NOMO-1 (cell line): Measurements from ENCODE around the gene DOP1A.
A peak's percentile ranks its signal among the peaks of the same experiment; 100 is the strongest.

Experiments
- DNase-seq, 2 experiments: peaks; one replicate each; lab custom pipeline; 2025; ENCODE audit not compliant: unreplicated experiment in 2 of 2; lab: John Stamatoyannopoulos, UW

The DOP1A gene

GRCh38 chr6:83071023-83071422, 3.6 kb downstream of the DOP1A start:
- DNase-seq, result peak; percentile 43 to 83

- DNase-seq, result no peak
Measured at GRCh38 chr6:83071707-83072106, 4.2 kb downstream of the DOP1A start.

DNA sequence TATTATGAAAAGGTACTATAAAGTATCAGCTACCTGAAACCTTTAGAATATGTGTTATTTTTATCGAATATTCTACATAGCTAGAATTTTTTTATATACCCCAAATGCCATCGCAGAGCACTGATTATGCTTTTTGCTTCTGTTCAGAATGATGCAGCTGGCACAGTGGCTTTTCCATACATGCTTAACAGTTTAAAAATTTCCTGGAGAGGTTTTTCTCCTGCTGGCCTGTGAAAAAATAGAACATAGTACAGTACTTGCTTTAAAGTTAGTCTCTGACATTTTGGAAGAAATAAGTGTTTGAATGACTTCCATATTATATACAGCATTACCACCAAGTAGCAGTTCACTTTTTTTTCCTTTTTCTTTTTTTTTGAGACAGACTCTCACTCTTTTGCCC, 5.3 kb downstream of the DOP1A start:
- no peak for DNase-seq

DNA sequence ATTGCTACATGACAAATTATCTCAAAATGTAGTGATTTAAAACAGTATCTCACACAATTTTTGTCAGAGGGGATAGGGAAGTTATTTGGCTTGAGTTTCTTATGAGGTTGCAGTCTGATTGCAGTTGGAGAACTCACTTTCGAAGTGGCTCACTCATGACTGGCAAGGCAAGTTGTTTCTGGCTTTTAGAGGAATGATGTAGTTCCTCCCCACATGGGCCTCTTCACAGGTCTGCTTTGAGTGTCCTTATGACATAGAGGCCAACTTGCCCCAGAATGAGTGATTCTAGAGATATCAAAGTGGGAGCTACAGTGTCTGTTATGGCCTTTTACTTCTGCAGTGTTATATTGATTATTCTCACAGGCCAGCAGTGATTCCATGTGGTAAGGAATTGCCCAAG, 6.1 kb downstream of the DOP1A start:
- DNase-seq, result peak; percentile 22 to 27

DNA sequence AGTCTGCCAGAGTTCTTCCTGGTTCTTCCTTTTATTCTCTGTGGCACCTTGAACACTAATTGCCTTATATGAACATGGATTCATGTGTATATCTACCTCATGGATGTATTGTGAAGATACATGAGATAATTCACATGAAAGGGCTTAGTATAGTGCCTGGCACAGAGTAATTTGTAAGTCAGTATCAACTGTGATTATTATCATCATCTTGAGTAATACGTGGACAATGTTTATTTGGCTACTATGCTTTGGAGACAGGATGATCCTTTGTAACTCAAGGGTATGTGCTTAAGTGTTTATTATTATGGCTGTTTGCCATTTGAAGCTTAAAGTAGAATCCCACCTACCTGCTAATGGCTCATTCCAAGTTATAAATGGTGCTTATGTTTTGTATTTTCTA, 16.0 kb downstream of the DOP1A start:
- DNase-seq, result no peak

DNA sequence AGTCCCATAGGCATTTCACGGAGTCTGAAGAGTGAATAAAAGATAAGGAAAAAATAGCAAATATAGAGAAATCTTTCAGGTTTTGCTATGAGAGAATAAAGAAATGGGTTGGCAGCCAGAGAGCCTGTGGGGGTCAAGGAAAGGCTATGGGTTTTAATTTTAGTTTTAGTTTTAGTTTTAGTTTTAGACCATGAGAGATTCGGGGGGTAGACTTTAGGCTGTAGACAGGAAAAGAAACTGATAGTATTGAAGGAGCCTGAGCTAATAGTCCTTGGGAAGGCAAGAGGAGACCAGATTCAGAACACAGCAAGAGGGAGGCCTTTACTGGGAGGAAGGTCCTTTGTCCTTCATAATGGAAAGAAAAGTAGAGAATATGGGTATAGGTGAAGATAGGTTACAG, 19.3 kb downstream of the DOP1A start:
- no peak for DNase-seq

DNA sequence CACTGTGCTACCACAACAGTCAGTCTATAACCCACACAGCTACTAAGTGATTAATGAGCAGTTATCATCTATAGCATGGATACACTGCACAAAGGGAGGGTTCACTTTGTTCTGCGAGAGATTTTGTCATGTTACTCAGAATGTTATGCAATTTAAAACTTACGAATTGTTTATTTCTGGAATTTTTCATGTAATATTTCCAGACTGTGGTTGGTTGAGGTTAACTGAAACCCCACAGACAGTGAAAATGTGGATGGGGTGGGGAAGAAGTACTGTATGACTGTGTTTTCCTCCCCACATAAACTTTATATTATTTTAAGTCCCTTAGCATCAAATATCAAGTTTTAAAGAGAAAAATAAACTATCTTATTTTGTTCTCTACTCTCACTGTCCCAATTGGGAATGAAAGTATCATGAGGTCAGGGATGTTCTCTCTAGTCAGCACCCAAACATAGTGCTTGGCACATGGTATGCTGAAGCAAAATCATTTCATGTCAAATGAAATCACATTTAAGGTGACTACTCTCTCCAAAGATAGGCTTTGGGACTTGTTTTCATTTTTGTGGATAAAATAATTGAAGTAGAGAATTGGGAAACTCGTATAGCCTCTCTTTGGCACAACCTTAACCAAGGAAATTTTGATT, 25.4 kb downstream of the DOP1A start:
- peak; percentile 18 to 34 for DNase-seq

DNA sequence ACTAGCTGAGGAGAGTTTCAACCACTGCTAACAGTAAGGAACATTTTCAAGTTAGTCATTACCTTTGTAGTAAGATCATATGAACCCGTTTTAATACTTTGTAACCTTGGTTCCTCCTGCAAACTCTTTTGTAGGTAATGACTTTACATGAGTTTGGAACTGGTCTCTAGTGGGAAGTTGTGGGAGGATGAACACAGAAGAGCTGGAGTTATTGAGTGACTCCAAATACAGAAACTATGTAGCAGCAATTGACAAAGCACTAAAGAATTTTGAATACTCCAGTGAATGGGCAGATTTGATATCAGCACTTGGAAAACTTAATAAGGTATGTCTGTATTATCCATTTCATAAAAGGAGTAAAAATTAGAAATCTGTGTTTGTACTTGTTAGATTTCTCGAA, 29.3 kb downstream of the DOP1A start:
- DNase-seq, result no peak

- no peak for DNase-seq
Measured at GRCh38 chr6:83097204-83097603, 29.7 kb downstream of the DOP1A start.

GRCh38 chr6:83097675-83098074, 30.2 kb downstream of the DOP1A start:
- DNase-seq, result no peak

- DNase-seq, result no peak
Measured at GRCh38 chr6:83098589-83098988, 31.1 kb downstream of the DOP1A start.

DNA sequence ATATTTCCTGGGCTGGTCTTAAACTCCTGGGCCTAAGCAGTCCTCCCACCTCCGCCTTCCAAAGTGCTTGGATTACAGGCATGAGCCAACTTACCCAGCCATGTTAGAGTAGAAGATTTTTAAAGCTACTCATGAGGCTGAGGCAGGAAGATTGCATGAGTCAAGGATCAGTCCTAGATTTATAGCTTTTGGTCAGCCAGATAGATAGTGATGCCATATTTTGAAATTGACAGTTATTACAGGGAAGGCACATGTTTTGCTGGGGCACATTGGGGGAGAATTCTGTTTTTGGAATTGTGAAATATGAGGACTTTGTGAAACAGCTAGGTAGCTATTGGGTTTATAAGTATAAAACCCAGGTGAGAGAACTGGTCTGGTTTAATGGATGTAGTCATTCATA, 40.9 kb downstream of the DOP1A start:
- peak; percentile 74 to 83 for DNase-seq

- no peak for DNase-seq
Measured at GRCh38 chr6:83113258-83113657, 45.8 kb downstream of the DOP1A start.

GRCh38 chr6:83114164-83114563, 46.7 kb downstream of the DOP1A start:
- DNase-seq, result peak in 1 of 2 experiments; percentile 24

GRCh38 chr6:83117802-83118201, 50.3 kb downstream of the DOP1A start:
- peak; percentile 15 to 63 for DNase-seq

DNA sequence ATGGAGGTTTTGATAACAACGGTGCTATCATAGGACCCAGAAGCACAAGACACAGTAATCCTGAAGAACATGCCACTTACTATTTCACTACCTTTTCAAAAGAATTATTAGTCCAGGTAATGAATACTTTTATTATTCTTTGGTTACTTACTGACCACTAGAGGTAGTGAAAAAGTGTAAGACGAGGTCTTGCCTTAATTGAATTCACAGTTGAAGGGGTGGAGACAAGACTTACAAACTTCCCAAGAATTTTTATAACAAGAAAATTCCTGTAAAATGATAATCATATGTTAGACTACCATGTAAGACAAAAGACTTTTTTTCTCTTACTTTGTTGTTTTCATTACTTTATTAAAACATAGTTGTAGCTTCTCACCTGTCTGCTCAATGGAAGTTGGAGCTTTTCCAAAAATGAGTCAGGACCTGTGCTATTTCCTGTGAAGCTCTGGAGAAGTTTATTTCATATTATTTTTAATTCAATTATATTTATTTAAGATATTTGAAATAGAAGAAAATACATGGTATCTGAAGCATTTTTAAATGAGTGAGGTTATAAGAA, 52.4 kb downstream of the DOP1A start:
- DNase-seq, result no peak

- DNase-seq, result no peak
Measured at GRCh38 chr6:83124553-83124952, 57.1 kb downstream of the DOP1A start.

GRCh38 chr6:83125425-83125824, 58.0 kb downstream of the DOP1A start:
- DNase-seq, result no peak

- DNase-seq, result no peak
Measured at GRCh38 chr6:83126223-83126622, 58.8 kb downstream of the DOP1A start.

GRCh38 chr6:83126807-83127206, 59.3 kb downstream of the DOP1A start:
- no peak for DNase-seq

GRCh38 chr6:83127258-83127657, 59.8 kb downstream of the DOP1A start:
- DNase-seq, result no peak

- no peak for DNase-seq
Measured at GRCh38 chr6:83127976-83128375, 60.5 kb downstream of the DOP1A start.

- DNase-seq, result no peak
Measured at GRCh38 chr6:83132121-83132520, 64.7 kb downstream of the DOP1A start.
